NCI-H2196 (cell line): ENCODE data around the gene EHBP1.

ENCODE experiments used
- DNase-seq: peaks from one replicate; lab custom pipeline; 2025; ENCODE audit not compliant: unreplicated experiment; lab: John Stamatoyannopoulos, UW

Gene EHBP1

DNA sequence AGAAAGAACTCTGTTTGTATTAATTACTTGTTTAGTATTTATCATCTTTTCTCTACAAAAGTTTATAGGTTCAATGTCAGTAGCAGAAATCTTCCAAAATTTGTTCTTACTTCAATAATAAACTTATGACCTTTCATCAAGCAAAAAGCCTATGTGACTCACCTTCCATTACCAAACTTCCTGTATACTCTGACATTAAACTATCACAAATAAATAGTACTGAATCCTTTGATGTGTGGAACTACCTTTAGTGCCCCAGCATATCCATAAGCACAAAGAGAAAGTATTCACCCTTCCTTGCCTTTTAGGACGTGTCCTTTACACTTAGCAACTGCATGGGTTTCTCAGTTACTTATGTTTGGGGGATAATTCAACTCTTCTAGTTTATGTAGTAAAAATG, 166.0 kb downstream of the EHBP1 start:
- no peak for DNase-seq

DNA sequence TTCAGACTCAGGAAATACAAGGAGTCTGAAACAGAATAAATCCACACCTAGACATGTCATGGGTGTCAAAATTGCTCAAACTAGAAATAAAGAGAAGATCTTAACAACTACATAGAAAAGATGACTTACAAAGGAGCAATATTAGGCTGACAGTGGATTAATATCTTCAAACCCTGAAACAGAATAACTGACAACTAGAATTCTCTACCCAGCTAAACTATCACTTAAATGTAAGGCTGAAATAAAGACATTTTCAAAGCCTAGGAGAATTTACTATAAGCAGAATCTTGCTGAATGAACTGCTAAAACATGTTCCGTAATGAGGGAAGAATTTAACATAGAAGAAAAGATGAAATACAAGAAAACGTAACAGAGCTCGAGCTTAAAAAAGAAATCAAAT, 168.1 kb downstream of the EHBP1 start:
- DNase-seq = no peak

DNA sequence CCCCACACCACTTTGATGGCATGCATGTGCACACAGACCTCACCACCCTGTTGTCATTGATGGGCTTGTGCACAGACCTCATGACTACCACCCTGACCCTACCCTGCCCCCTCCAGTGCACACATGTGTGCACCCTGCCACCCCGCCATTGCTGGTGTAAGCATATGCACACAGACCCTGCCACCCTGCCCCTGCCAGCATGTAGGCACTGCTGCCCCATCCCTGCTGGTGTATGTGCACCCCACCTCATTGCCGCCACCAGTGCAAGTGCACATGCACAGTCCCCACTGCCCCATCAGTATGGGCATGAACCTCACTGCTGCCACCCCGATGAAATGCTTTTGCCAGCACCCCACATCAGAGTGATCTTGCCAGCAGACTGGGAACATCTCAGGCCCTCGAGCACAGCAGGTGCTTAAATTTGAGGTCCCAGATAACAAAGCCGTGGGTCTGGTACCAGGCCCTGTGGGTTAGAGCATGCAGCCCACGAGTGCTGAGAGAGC, 169.4 kb downstream of the EHBP1 start:
- DNase-seq = no peak

DNA sequence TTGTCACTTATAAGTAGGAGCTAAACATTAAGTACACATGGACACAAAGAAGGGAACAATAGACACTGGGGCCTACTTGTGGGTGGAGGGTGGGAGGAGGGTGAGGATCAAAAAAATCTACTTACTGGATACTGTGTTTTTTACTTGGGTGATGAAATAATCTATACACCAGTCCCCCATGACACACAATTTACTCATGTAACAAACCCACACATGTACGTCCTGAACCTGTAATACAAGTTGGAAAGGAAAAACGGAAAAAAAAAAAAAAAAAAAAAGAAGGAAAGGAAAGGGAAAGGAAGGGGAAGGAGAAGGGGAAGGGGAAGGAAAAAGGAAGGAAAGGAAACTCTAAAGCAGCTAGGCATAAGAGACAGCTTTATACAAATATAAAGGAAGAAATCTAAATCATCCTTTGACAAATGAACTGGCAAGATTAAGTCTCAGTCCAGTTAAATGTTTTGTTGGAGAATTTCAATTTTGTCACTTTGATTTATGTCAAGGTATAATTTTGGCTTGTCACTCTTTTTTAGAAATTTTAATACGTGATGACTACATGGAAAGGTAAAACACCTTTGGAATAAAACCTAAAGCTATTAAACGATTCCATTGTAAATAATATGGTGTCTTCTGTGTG, 175.8 kb downstream of the EHBP1 start:
- DNase-seq = no peak

DNA sequence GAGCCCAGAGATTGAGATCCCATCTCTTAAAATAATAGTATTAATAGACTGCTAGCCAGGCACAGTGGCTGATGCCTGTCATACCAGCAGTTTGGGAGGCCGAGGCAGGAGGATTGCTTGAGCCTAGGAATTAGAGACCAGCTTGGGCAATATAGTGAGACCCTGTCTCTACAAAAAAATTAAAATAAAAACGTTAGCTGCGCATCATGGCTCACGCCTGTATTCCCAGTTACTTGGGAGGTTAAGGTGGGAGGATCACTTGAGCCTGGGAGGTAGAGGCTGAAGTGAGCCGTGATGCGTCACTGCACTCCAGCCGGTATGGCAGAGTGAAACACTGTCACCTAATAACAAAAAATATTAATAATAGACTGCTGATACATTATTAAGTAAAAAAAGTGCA, 178.1 kb downstream of the EHBP1 start:
- no peak for DNase-seq

DNA sequence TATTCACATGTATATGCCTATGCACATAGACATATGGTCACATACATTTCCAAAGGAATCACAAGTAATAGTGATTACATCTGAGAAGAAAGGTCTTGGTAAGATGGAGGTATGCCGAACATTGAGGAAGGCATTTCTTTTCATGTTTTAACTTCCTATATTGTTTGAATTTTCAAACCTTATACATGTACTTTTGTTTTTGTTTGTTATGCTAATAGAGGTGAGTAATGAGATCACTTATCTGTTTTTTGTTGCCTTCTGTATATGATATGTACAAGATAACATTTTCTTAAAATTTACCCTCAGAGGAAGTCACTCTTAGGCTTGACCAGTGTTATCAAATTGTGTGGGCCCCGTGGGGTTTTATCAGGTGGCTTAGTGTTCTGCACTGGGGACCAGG, 178.6 kb downstream of the EHBP1 start:
- no peak for DNase-seq

DNA sequence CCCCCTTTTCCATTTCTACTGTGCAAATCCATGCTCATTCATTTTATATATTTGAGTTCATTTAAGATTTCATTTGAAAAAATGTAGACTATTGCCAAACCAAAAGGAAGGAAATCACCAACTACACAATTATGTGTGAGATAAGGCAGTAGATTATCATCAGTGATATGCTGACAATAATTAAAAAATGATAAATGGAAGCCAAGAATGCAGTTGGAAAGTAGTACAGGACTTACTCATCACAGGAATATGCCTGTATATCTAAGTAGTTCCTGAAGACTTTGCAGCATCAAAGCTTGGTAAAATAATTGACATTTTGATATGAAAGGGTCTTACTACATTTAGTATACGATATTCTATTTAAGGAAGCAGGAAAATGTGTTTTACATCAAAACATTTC, 179.0 kb downstream of the EHBP1 start:
- DNase-seq = no peak

DNA sequence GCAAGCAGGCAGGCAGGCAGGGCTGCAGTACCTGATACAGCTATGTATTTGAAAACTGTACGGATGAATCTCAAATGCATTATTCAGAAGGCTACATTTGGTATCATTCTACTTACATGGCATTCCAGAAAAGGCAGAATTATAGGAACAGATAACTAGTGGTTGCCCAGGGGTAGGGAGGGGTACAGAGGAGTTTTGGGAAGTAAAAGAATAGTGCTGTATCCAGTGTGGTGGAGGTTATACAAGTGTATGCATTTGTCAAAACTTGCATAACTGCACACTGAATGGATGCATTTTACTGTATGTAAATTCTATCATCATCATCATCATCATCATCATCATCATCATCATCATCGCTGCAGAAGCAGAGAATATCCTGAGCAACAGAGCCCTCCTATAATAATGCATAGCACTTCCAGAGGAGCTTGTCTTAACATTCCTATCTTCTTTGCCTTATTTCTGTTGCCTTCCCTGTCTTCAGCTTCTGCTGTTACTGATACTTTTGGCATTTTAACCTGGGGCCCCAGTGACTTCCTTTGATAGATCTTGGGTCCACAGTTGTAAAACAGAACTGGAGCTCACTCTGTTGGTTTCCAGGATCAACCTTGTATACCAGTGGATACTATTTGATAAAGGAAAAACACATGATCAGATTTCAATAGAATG, 189.6 kb downstream of the EHBP1 start:
- DNase-seq = no peak

DNA sequence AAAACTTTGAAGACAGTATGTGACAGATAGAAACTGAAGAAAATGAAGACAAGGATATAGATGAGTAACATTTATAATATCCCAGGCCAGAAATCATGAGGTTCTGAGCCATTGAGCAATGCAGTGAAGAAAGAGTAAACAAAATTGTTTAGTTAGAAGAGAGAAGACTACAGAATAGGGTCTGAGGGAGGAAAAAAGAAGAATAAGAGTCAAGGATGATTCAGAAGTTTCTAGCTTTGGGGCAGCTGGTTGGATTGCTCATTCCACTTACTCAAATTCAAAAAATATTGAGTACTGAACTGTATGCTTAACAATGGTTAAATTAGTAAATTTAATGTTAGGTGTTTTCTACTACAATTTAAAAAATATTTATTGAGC, 190.1 kb downstream of the EHBP1 start:
- no peak for DNase-seq

DNA sequence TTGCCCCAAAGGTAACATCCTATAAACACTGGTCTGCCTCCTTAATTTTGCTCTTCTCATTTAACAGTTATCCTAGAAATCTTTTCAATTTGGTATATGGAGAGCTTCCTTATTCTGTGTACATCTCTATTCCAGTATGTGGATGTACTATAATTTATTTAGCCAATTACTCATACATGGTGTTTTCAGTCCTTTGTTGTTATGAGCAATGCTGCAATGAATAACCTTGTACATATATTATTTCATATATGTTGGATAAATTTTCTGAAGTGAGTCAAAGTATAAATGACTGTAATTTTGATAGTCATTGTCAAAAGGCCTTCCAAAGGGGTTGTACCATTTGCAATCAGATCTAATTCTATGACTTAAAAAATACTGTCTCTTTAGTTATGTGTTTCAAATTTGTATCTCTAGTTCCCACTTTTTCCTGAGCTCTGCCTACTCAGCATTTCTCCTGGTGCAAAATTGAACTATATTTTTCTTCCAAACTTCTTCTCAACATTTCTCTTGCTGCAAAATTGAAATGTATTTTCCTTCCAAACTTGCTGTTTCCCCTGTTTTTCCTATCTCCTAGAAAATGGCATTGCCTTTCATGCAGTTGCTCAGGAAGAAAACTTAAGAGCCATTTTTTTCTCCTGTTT, 191.8 kb downstream of the EHBP1 start:
- no peak for DNase-seq

DNA sequence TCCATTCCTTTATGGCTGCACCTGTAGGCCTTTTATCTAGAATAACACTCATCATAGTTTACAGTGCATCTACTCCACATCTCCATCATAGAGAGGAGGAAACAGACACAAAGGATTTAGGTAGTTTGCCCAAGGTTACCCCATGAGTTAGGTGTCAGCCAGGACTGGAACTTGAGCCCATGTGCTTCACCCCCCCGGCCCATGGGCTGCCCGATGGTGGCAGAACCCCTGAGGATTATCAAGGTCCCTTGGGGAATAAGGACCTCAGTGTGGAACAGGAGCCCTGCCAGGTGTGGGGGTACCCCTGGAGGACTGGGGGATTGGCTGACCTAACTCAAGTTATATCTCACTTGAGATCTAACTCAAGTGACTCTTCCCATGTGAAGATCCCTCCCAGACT, 198.8 kb downstream of the EHBP1 start:
- no peak for DNase-seq

DNA sequence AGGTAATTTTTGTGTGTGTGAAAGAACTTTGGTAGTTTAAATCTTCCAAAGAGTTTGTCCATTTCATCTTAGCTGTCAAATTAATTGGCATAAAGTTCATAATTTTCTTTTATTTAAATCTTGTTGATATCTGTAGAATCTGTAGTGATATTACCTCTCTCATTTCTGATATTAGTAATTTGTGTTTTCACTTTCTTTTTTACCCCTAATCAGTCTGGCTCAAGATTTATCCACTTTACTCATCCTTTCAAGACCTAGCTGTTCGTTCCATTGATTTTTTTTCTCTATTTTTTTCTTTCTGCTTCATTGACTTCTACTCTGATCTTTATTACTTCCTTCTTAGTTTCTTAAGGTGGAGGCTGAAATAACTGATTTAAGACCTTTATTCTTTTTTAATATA, 202.6 kb downstream of the EHBP1 start:
- DNase-seq = no peak

DNA sequence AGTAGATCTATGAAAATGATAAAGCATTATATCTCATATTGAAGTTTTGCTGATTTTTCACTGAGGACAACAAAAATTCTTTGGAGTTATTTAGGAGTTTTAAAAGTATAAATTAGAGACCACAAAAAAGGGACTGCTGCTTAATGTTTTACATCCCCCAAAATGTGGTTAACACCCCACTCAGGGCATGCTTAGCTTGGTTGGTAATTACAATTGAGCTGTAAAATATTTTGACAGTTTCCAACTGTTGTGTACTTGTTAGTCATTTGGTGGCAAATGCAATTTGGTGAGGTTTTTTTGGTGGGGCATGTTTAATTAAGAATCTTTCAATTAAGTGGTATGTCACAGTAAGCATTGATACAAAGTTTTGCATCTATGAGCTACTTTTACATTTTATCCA, 207.8 kb downstream of the EHBP1 start:
- no peak for DNase-seq

DNA sequence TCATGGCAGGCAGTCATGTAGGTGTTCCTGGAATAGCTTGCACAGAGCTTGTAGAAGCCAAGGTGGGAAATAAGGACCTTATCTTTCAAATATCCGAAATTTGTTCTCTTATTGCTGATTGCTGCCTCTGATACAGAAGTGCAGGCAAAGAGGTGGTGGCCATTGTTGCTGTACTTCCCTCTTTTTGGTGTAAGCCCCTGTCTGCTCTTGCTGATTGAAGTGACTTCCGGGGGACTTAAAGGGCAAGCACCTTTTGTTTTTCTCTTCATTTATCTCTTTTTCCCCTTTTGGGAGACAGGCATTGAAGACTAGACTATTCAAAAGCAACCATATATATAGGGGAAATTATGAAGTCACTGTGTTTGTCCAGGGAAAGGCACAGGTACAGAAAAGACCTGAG, 213.5 kb downstream of the EHBP1 start:
- DNase-seq = no peak

DNA sequence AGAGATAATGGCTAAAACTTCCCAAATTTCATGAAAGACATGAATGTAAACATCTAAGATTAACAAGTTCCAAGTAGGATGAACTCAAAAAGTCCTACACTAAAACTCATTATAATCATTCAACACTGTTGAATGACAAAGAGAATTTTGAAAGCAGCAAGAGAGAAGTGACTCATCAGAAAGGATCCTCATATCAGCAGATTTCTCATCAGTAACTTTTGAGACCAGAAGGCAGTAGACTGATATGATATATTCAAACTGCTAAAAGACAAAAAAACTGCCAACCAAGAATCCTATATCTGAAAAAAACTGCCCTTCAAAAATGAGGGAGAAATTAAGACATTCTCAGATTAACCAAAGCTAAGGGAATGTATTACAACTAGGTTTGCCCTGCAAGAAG, 214.6 kb downstream of the EHBP1 start:
- no peak for DNase-seq

DNA sequence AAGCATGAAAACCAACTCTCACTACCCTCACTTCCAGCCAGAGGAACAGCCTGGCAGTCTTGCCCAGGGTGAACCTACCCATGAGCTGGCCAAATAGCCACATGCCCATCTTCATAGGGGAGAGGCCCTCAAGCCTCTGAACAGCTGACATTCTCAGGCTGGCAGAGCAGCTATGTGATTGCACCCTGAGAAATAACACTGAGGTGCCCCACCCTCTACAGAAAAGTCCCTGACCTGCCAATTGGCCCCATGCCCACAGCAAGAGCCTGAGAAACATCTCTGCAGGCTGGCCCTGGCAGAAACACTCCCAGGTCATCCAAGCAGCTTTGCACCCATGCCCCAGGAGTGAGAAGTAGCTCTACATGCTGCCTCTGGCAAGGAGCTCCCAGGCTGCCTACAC, 217.7 kb downstream of the EHBP1 start:
- no peak for DNase-seq

DNA sequence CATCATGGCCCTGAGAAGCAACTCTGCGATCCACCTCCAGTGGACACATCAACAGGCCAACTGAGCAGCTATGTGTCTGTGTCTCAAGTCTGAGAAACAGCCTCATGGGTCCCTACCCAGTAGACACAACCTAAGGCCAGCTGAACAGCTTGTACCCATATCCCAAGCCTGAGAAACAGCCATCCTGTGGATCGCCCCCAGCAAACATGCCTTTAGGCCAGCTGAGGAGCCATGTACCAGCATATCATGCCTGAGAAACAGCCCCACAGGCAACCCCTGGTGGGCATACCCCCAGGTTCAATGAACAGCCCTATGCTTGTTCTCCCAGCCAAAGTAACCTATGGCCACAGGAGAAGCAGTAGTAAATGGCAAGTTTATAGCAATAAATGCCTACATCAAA, 218.4 kb downstream of the EHBP1 start:
- no peak for DNase-seq

DNA sequence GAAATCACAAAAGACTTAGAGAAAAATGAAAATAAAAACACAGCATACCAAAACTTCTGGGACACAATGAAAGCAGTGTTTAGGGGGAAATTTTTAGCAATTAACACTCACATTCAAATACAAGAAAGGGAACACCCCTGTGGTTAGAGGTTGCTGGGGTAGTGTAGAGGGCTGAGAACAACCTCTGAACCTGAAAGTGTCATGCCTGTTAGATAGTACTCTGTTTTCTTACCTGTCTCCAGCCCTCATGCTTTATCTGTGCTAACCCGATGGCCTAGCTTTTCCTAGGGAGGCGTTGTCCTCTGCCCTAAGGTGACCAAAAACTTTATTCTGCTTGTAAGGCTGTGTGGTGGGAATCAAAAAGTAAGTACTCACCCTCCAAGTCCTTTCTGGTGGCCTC, 222.5 kb downstream of the EHBP1 start:
- DNase-seq = no peak

DNA sequence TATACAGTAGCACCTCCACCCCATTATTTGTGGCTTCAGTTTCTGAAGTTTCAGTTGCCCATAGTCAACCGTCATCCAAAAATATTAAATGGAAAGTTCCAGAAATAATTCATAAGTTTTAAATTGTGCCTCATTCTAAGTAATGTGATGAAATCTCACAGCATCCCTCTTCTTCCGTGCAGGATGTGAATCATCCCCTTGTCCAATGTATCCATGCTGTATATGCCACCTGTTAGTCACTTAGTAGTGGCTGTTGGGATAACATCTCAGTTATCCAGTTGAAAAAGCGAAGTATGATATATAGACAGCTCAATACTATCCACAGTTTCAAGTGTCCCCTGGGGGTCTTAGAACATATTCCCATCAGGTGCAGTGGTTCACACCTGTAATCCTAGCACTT, 226.0 kb downstream of the EHBP1 start:
- DNase-seq = no peak

DNA sequence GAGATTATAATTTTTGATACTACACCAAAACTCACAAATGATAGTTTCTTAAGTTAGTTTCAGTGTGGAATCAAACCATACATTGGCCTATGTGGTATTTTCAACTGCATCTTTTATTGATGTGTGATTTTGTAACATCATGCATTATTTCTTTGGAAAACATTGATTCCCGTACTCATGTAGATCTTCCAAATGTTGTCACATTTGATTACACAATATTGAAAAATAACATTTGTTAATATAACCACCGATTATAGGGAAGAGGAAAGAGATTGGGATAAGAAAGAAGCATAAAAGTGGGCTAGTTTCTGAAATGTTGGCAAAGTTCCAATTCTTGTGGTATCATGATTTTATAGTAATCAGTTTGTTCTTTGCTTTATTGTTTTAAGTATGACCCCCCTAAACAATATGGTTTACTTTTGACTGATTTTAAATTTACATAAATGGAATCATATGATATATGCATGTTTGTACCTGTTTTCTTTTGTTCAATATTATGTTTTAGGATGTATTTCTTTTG, 227.9 kb downstream of the EHBP1 start:
- no peak for DNase-seq

DNA sequence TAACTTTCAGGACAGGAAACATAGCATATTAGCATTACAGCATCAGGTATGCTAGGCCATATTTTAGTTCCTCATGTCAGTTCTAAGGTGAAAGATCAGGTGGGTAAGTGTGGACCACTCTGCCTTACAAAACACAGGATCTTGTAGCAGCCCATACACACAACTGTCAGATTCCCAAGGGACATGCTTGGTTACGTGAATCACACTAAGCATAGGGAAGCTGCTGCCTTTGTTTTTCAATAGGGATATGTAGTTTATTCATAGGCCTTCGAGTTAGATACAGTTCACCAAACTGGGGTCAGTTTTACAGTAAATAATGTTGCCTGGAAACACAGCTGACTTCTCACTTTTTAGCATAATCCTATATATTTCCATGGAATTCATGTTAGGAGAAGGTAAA, 229.0 kb downstream of the EHBP1 start:
- no peak for DNase-seq

DNA sequence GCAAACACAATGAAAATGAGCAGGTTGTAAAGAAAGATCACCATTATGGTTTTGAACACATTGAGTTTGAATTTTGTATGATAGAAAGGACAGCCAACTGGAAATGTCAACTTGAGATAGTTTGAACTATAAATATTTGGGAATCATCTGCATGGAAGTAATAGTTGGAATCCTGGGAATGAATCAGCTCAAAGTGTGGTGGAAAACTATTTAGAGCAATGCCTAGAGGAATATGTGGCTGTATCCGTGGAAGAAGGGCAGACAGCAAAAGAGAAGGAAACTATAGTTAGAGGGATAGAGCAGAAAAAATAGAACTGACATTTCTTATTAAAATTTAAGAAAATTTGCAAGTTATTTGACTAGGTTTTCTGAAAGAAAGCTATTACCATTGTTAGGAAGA, 232.6 kb downstream of the EHBP1 start:
- DNase-seq = no peak
